ENCODE data around the gene ETV6.

Gene ETV6

GRCh38 chr12:11830307-11830801 is 180.9 kb downstream of the ETV6 start:
- no peak for DNase-seq (ENCODE audit: low spot score)

- DNase-seq (ENCODE audit: low spot score), result no peak
Observed at GRCh38 chr12:11832093-11832492, 182.6 kb downstream of the ETV6 start.

- DNase-seq (ENCODE audit: low spot score), result no peak
Observed at GRCh38 chr12:11833174-11833895, 183.9 kb downstream of the ETV6 start.

GRCh38 chr12:11834104-11834812 is 184.8 kb downstream of the ETV6 start:
- no peak for DNase-seq (ENCODE audit: low spot score)

DNA sequence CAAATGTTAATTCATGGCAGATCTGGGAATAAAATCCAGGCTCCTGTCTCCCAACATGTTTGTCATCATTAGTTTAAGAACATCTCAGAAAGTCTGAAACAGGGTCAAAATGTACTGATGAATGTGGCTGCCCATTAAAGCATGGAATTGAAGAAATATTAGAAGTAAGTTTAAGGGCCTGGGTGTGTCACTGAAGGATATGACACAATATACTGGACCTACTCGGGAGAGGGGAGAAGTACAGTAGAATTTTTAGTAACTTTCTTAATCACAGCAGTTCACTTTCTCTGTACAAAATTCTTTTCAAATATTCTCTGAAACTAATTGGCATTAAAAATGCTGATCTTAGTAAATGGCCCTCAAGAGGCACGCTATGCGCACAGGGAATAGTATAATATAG is 185.5 kb downstream of the ETV6 start:
- no peak for DNase-seq (ENCODE audit: low spot score)

DNA sequence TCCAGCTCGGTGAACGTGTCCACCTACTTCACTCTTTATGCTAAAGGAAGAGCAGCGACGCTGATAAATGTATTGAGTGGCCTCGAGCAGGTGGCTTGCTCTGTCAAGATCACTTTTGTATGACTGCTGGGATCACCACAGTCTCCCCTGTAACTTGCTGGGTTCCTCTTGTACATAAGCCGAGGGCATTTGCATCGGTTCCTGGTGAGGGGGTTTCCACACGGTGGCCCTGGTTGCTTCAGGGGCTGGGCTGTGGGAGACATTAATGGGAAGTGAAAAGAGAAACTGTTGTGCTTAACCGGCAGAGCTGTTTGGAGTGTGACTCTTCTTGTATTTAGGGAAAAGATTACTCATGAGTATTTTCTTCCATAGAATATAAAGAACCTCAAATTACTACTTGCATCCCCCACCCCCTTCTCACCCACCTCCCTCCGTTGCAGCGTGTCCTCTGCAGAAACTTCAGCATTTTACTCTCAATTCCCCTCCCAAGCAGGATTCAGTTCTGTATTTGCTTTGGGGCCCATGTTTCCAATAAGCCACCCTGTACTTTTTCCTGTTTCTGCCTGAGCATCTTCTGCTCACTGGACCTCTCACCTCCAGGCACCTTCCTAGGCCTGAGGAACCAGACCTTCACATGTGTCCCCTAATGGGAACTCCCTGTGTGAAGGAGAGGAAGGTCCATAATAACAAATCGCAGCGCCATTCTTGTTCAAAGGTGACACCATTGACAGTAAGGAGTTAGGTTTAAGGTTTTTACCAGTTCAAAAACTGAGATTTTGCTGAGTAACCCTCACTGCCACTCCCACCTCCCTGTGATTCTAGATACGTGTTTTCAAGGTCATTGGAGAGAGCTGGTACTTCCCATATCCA is 187.0 kb downstream of the ETV6 start:
- no peak for DNase-seq (ENCODE audit: low spot score)

DNA sequence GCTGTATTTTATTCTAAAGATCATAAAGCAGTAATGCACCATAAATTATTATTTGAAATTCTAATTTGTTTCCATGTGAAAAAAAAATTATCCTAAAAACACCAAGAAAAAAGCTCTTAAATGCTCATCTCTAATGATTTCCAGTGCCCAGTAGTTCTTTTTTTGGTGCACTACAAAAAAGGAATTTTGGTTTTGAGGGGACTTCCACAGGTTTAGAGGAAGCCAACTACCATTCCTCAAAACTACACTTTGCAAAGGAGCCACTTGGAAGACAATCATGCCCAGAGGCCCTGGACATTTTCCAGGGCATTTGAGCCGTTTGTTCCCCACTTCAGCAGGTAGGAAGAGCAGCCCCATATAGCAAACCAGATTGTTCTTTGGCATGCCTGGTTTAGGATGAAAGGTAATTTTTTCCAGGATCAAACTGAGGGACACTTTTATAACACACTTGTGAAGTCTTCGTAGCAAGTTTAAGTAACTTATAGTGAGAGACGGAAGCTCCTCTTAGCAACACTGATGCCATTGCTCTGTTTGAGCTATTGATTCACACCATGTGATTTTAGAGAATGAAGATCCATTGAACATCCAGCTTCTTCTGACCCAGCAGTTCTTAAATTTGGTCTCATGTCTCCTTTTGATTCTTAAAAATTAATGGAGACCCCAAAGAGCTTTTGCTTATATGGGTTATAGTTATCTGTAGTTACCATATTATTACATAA is 187.9 kb downstream of the ETV6 start:
- DNase-seq (ENCODE audit: low spot score), result no peak

GRCh38 chr12:11838403-11838802 is 188.9 kb downstream of the ETV6 start:
- no peak for DNase-seq (ENCODE audit: low spot score)

GRCh38 chr12:11839091-11839641 is 189.7 kb downstream of the ETV6 start:
- DNase-seq (ENCODE audit: low spot score), result peak; percentile 55

DNA sequence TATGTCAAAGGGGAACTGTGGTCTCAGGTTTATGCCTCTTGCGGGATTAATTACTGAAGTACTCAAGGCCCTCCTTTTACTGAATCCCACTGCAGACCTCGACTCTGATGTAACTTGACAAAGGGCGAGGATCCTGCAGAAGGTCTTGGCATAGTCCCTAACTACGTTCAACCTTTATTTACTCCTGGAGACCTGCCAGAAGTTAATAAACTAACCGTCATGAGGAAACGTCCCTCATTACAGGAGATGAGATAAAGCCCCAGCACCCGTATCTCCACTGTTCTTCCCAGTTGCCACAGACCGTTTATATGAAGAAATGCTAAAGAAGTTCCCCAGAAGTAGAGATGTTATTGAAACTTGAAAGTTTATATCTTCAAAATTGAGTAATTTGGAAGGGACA is 190.9 kb downstream of the ETV6 start:
- no peak for DNase-seq (ENCODE audit: low spot score)

GRCh38 chr12:11846488-11846887 is 197.0 kb downstream of the ETV6 start:
- no peak for DNase-seq (ENCODE audit: low spot score)

DNA sequence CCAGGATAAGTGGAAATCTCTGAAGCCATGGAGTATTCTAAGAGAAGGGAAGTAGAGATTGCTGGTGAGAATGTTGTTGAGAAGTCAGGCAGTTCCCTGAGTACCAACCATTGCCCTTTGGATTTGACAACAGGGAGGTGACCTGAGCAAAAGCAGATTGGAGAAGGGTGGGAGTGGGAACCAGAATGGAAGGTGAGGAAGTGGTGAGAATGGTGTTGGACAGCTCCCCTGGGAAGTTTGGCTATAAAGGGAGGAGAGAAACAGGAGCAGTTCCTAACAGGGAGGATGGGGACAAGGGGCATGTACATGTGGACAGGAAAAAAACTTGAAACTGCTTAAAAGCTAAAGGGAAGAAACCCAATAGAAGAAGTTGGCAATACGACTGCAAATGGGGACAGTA is 198.1 kb downstream of the ETV6 start:
- no peak for DNase-seq (ENCODE audit: low spot score)

DNA sequence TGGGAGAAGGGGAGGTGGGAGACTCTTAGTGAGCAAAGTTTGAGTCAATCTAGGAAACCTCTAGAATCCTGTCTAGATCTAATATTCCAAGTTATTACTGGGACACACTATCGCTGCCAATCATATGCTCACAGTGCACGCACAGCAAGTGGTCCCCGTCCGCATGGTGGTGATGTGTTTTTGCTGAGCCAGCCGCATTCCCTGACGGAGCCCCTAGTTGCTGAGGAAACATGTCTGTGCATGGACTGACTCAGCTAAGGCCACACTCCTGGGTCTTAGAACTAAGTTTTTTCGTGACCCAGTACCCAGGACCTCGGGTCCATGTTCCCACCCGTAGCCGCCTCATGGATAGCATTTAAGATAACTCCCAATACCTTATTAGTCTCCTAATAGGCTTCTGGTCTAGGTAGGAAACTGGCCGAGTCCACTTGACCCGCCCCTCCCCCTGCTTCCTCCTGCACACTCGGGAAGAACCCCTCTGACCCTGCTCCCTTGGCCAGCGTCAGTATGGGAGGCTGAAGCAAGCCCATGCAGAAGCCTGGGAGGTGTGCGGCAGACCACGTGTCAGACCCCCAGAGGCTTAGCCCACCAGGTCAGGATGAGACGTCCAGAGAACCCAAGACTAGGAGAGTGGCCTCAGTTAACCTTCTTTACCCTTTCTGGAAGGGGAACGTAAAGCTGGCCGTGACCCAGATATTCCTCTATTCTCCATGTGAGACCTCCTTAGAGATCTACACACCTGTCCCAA is 200.5 kb downstream of the ETV6 start:
- no peak for DNase-seq (ENCODE audit: low spot score)

- no peak for DNase-seq (ENCODE audit: low spot score)
Observed at GRCh38 chr12:11853126-11853525, 203.7 kb downstream of the ETV6 start.

DNA sequence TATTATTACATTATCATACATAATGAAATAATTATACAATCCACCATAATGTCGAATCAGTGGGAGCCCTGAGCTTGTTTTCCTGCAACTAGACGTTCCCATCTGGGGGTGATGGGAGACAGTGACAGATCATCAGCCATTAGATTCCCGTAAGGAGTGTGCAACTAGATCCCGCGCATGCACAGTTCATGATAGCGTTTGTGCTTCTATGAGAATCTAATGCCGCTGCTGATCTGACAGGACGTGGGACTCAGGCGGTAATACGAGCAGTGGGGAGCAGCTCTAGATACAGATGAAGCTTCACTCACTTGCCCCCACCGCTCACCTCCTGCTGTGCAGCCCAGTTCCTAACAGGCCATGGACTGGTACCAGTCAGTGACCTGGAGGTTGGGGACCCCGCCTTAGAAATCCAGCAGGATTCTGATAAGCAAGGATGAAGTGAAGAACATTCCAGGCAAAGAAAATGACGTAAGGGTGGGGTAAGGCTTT is 204.6 kb downstream of the ETV6 start:
- no peak for DNase-seq (ENCODE audit: low spot score)

DNA sequence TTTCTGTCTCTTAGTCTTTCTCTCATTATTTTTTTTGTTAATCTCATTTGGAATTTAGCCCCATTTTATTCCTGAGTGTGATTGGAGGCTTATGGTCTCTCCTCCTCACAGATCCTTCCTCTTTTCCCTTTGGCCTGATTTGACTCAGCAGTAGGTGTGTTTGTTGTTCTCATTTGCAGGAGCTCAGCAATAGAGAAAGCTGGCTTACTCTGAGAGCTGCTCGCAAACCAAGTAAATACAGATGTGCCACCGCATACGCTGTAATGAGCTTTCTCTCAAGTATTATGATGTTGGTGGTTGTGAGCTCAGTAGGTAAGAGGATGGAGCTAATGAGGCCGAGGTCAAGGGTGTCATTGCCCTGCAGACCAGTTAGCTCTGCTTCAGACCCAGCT is 206.5 kb downstream of the ETV6 start:
- no peak for DNase-seq (ENCODE audit: low spot score)

DNA sequence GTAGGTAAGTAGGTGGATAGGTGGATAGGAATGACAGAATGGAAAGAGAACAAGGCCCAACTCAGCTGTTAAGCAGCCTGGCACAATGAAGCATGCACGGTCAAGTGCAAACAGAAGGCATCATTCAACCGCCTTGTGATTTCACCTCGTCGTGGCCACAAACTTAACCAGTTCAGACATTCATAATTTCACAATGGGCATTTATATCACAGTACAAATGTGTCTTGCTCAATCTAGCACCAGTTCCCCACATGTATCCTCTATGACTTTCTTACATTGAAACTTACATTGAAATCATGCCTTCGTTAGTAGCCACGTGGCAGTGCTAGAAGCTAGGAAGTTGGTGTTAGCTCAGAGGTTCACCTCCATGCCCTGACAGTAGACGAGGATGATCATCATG is 207.5 kb downstream of the ETV6 start:
- no peak for DNase-seq (ENCODE audit: low spot score)

DNA sequence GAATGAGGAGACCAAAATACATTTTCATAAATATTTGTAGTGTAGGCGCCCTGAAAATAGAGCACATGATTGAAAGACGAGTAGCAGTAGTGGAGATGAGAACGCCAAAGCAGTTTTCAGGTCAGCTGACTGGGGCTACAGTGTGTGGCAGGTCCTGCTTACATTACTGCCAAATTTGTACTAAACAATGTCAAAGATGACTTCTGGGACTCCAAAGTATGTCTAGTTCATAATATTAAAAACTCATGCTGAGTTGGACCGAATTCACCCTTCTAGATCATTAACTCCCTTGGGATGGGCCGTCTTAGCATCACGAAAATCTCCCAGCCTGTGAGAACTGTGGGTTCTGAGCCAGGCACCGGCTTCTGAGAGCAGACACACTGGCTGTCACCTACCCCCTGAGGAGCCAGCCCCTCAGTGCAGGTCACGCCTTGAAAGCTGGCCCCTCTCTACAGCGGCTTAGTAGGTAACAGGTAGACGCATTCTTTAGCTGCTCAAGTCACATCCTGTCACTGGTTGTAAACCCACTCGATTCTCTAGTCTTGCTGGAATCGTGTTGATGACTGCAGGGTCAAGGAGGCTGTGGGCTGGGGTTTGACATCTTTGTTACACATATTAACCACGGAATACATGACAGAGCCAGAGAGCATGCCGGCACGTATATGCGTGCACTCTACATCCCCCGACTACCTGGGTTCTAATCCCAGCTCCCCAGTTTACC is 210.4 kb downstream of the ETV6 start:
- no peak for DNase-seq (ENCODE audit: low spot score)

DNA sequence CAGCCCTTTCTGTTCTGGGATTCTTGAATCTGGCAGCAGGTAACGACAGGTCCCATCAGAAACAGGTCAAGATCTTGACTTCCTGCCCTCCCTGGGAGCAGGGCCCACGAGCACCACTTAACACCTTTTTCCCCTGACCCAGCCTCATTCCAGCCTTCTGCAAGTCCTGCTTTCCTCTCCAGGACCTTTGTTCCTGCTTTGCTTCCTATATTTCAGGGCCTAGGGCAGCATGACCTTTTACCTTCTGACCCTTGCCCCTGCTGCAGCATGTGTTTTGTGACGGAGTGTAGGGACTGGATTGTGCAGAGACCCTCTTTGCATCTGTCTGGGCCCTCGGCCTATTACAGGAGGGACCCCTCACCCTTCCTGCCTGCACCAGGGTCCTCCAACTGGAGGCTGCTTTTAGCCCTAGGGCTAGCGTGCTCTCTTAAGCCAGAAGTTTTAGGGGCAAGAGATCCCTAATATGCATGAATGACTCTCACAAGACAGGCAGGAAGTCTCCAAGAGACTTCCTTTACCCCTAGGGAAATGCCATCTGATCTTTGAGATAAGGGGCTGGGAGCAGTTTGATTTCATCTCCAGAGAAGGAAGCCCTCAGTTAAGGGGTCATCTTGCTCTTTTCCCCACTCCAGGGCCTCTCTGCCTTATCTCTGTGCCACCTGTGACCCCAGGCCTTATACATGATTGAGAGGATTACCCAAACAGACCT is 211.8 kb downstream of the ETV6 start:
- DNase-seq (ENCODE audit: low spot score), result no peak

Data from putamen (tissue), 1 donor.